GM19455 (cell line): Measurements from ENCODE around the gene ZC3H7B.
"Not testable (repeated sequence)": the region's sequence is repeated elsewhere in the genome, so short reads cannot be mapped to it uniquely, and the experiment has no call there.

ENCODE experiments used
- ATAC-seq: cut with Tn5 transposase; IDR thresholded peaks from one replicate; pipeline ENCODE4 v1.9.1; 2021; ENCODE audit not compliant: unreplicated experiment

Gene ZC3H7B

DNA sequence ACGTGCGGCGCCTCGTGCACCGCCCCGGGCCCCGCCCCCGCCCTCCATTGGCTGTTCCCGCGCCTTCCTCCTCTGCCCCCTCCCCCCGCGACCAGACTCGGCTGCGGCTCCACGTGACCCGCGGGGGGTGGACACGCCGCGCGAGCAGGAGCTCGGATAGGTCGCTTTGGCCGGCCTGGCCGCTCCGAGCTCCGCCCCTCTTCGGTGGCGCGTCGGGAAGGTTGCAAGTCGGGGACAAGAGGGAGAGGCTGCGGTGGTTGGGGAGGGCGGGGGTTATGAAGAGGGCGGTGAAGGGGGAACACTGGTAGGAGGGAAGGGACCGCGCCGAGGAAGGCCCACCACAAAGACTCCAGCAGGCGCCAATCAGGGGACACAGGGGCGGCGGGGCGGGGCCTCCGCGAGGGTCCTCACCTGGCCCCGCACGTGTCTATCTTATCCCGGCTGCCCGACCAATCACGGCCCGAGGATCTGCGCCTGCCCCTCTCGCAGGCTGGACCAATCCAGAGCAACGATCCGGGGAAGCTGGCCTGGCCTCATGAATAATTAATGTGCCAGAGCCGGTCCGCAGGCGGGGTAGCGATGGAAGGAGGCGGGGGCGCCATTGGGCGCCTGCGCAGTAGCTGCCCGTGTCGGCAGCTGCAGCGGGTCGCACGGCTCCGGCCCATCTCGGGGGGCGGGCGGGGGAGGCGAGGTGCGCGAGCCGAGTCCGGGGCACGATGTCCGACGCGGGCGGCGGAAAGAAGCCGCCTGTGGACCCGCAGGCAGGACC, 80.2 kb downstream of the ZC3H7B start, which contains the start of gene TEF:
TEF (plus strand) TSS at position 614 of the 769 bp plus-strand sequence; CDS start at position 717, 103 bp downstream.
- ATAC-seq = peak; percentile 81

DNA sequence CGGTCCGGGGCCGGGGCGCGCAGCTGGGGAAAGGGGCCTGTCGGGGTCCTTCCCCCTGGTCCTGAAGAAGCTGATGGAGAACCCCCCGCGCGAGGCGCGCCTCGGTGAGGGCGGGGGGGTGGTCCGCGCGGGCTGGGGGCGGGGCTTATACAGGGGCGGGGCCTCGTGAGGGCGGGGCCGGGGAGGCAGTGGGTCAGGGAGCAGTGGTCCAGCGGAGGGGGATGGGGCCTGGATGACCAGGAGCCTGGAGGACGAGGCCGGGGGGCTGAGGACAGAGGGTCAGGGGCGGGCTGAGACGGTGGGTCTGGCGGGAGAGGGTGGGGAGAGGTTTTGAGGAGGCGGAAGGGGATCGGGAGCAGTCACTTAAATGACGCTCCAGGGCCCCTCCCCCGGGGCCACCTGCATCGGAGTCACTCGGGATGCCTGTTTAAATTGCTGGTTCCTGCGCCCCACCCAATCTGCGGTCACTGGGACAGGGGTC, 80.8 kb downstream of the ZC3H7B start:
- ATAC-seq = peak; percentile 41

DNA sequence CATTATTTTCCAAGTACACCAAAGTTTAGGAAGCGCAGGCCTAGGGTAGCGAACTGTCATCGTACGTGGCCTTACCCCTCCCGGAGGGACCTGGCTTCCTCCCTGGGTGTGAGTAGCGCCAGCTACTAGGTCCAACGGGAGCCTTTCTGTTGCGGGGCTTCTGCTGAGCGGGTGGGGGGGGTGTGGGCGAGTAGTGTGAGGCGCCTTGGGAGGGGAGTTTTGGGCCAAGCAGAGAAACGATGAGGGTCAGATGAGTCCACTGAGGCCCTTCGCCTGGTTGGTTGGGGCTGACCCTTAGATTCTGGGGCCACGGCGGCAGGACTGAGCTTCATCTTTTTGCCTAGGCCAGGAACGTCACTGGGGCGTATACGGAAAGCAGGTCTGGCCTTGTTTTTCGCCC, 81.3 kb downstream of the ZC3H7B start:
- ATAC-seq = no peak

DNA sequence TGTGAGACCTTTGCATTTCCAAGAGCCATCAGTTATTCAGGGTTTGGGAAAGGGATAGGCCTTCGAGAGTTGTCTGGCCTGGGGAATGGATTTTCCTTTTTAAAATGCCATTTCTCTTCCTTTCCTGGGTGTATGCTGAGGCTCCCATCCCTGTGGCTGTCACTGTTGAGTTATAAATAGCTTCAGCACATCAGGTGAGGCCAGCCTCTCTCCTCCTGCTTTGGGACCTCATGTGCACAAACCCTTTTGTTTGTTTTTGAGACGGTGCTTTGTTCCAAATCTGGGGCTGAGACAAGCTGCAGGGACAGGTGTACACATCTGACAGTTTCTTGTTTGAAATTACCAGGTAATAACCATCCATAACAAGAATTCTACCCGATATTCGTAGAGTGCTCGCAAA, 81.8 kb downstream of the ZC3H7B start:
- no peak for ATAC-seq

DNA sequence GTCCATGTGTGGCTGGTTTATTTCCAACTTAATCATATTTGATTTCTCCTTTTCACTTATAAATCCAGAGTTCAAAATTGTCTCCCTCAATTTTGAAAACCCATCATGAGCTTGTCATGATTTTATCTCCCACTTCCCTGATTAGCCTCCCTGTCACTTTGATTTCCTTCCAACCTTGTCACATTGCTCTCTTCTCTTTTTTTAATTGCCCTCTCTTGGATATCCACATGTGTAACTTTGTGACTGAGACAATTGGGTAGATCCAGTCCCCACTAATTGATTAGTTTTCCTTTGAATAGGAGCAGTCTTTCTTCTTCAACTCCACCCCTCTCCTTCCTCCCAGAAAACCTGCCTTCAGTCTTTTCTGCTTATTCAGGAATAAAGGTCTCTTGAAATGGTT, 82.8 kb downstream of the ZC3H7B start:
- no peak for ATAC-seq

DNA sequence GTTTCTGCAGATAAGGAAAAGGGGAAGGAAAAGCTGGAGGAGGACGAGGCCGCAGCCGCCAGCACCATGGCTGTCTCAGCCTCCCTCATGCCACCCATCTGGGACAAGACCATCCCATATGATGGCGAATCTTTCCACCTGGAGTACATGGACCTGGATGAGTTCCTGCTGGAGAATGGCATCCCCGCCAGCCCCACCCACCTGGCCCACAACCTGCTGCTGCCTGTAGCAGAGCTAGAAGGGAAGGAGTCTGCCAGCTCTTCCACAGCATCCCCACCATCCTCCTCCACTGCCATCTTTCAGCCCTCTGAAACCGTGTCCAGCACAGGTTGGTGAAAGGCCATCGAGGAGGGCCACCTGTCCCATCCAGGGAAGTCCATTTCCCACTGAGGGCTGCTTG, 86.0 kb downstream of the ZC3H7B start:
- no peak for ATAC-seq

DNA sequence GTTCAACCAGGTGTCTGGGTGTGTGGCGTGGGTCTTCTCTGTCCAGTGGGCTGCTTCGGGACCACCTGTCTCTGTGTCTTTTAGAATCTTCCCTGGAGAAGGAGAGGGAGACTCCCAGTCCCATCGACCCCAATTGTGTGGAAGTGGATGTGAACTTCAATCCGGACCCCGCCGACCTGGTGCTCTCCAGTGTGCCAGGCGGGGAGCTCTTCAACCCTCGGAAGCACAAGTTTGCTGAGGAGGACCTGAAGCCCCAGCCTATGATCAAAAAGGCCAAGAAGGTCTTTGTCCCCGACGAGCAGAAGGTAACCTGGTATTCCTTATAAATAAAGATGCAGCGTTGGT, 92.7 kb downstream of the ZC3H7B start:
- ATAC-seq = no peak

DNA sequence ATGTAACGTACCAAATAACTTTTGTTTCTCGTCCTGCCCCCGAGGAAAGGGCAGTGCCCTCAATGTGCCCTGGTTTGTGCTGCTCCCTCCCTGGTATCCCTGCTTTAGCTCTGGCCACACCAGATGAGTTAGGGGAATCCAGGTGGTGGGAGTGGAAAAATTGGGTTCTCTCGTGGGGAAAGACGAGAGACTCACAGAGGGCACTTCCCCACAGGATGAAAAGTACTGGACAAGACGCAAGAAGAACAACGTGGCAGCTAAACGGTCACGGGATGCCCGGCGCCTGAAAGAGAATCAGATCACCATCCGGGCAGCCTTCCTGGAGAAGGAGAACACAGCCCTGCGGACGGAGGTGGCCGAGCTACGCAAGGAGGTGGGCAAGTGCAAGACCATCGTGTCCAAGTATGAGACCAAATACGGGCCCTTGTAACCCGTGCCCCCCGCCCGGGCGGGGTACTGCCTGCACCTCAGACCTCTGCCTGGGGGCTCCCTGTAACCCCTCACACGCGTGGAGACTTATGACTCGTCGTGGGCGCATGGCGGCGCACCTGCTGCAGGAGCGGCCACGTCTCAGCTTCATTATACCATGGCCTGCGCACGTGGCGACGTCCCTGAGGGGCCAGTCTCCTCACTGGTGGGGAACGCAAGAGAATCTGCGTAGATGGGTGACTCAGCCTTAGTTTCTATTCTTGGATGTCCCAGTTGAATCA, 94.4 kb downstream of the ZC3H7B start:
- ATAC-seq = no peak

DNA sequence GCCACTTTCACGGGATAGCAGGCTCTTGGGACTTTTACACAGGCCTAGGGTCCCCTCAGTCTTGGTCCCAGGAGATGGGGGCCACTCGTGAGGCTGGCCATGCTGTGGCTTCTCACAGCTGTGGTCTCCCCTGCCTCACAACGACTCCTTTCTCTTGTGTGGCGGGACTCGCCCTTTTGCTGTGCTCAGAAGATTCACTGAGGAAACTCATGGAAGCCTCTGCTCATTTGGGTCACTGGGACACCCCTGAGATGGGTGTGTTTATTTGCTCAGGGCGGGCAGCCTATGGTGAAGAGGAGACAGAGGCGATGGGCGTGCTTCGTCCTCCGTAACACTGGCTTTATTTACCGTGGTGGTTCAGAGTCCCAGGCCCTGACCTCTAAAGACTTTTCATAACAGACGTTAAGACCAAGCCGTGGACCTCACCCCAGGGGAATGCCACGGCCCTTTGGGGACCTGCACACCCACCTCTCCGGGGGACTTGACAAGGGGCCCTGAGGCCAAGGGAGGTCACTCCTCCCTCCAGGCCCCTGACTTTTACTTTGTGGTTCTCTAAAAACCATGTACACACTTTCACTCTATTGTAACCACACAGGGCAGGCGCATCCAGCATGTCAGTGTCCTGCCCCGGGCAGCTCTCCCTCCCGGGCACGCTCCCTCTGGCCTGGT, 96.0 kb downstream of the ZC3H7B start:
- no peak for ATAC-seq

DNA sequence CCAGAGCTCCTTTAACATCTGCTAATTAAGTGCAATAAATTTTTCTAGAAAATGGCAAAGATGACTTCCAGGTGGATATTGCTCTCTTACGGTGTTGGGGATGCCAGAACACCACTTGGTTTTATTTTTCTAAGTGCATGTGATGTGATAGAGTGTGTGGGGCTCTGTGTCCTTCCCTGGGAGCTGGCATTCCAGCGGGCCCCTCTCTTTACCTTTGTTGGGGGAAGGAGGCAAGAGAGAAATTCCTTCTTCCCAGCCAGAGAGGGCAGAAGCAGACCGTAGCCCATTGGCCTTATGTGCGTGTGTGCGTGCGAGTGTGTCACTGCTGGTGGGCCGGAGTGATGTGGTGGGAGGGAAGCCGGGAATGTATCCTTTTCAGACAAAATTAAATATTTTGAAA, 97.6 kb downstream of the ZC3H7B start:
- no peak for ATAC-seq

DNA sequence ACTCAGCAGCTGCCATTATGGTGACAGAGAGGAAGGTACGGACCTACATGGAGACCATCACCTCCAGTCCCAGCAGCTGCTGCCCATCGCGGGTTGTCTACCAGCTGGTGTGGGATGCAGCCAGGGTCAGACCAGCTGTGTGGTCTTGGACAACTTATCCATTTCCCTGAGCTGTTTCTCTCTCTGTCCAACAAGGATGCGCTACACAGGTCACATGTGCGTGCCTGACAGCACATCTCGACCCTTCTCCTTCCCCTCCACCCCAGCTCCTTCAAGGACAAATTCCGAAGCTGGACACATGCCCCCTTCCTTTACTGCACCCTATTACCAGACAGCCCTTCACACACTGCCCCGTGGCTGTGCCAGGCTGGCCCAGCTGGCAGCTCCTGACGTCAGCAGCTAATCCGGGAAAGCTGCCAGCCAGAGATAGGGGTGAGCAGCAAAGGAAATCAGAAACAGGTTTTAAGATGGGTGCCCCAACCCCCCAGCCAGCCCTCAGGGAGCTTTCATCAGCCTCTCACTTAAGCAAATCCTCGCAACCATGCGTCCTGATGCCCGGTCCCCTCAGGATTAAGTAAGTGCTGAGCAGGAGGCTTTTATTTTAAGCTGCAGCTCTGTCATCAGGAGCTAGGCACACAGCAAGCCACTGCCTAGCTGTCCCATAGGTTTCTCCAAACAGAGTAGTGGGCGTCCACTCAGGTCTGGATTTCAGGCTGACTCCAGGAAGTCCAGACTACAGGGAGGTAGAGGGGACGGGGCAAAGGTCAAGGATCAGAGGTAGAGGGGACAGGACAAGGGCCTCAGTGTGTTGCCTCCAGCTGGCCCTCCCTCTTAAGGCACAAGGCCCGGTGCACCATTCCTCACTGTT, 100.7 kb downstream of the ZC3H7B start:
- no peak for ATAC-seq

DNA sequence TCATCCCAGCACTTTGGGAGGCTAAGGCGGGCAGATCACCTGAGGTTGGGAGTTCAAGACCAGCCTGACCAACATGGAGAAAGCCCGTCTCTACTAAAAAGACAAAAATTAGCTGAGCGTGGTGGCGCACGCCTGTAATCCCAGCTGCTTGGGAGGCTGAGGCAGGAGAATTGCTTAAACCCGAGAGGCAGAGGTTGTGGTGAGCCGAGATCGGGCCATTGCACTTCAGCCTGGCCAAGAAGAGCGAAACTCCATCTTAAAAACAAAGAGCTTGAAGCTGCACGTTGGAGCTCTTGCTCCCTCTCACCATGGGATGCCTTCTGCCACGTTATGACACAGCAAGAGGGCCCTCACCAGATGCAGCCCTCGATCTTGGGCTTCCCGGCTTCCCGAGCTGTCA, 101.5 kb downstream of the ZC3H7B start:
- not testable (repeated sequence) for ATAC-seq

DNA sequence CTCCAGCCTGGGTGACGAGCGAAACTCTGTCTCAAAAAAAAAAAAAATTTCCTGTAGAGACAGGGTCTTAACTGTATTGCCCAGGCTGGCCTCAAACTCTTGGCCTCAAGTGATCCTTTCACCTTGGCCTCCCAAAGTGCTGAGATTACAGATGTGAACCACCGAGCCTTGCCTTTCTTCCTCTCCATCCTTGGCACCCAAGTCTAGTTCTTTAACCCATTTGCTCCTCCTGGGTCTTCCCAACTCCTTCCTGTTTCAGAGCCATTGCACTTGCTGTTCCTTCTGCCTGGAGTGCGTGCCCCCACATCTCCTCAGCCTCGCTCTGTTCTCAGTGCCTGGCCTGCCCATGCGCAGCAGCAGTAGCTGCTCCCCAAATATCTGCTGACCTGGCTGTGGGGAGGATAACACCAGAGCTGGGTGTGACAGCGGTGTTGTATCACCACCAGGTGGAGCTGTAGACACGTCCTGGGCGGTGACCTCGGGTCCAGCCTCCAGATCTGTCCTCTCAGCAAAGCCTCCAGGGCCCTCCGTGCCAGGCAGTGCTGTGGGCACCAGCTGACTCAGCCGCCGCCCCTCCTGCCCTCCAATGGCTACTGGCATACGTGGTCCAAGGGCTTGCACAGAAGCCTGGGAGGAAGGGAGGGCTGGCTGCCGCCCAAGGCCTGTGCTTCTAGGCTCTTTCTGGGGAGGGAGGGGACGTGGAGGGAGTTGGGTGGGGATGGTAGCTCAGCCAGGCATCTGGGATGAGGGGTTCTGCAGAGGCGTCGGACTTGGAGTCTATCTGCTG, 102.4 kb downstream of the ZC3H7B start:
- ATAC-seq = peak; percentile 84

DNA sequence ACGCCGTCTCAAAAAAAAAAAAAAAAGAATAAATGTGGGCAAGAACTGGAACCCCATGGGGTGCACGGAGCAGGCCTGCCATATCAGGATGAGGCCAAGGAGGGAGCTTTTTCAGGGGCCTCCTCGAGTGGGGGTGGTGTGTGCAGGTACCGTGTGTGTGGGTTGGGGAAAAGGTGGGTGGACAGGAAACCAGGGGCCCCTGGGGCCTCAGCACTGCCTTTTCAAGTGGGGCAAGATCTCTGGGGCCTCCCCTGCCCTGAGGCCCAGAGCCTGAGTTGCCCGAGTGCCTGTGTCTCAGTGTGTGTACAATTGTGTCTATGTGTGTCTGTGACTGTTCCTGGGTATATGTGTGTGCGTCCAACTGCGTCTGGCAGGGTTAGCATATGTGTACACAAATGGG, 104.3 kb downstream of the ZC3H7B start:
- ATAC-seq = no peak

DNA sequence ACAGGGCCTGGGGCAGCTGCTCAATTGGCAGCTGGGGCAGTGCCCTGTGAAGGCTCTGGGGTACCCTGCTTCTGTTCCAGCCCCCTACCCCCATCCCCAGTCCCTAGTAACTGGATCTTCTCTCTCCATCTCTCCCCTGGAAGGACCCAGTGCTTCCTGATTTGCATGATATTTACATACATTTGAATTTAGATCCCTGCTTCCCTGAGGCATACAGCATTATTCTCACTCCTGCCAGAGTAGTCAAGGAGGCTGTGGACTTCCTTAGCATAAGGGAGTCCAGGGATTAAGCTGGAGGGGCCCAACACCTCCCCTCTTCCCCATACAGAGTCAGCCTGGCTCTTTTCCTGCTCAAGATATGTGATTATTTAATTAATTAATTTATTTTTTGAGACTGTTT, 105.1 kb downstream of the ZC3H7B start:
- ATAC-seq = no peak

DNA sequence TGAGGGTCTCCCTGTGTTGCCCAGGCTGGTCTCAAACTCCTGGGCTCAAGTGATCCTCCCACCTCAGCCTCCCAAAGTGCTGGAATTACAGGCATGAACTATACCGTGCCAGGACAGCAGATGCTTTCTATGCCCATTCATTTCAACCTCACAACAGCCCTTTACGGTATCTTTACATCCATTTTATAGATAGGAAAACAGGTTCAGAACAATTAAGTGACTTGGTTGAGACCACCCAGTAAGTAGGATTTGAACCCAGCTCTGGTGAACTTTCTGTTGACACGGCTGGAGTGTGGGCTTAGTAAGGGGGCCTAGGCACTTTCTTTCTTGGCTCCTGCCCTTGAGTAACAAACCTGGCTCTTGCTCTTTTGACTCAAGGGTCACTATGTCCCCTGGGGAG, 106.1 kb downstream of the ZC3H7B start:
- no peak for ATAC-seq

DNA sequence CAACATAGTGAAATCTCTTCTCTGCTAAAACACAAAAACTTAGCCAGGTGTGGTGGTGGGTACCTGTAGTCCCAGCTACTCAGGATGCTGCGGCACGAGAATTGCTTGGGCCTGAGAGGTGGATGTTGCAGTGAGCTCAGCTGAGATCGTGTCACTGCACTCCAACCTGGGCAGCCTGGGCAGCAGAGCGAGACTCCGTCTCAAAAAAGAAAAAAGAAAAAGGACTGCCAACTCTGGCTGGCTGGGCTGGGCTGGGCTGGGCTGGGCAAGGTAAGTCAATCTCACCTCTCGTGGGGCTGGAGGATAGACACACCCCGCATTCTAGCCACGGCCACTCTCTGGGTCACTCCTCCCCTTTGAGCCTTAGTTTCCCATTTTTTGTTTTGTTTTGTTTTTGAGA, 107.3 kb downstream of the ZC3H7B start:
- ATAC-seq = no peak
